ENCODE measurements around the gene ARFRP1. TPM values are rescaled to one million over a fixed set of nuclear protein-coding genes. Genes with fewer than 3 reads are reported as not detected.

ARFRP1 gene
- total and polyA plus RNA-seq, 2 donors (not counting 1 experiment from before 2014, with no cell fraction given) = 41.0 to 75.5 TPM

GRCh38 chr20:63659370-63659769 is 48.4 kb downstream of the ARFRP1 start:
- peaks cover 0 to 19% (median 6%) of the 10 kb centered on the region in 4 experiments for H3K27me3 ChIP-seq (replicated peaks in 1 of 4; ENCODE audit: control extremely low read depth in 1 of 4, control insufficient read depth in 3 of 4, insufficient read depth in 4 of 4, low read length in 3 of 4)
- H3K79me2 ChIP-seq (ENCODE audit: control insufficient read depth, insufficient read depth, low read length) = peaks cover 11% of the 10 kb centered on the region
- peaks cover 16% of the 10 kb centered on the region for H3K4me1 Mint-ChIP-seq
- no peaks in the 10 kb centered on the region for H4K20me1 ChIP-seq (ENCODE audit: control insufficient read depth, insufficient read depth, low read length, poor library complexity, severe bottlenecking)
- H3K27ac Mint-ChIP-seq = no peak overlapping the region
- no peak overlapping the region for H3K27ac ChIP-seq (ENCODE audit: low read length in 2 of 2)
- intact Hi-C loops (cut with micrococcal nuclease) = loop anchor here (2.0 to 5.0 kb wide), 2 partner anchors 77 to 403 kb away; partner anchors contain the start of genes LIME1 and TCEA2
- POLR2A ChIA-PET = interaction anchor here (1.6 kb wide), 1 partner anchor 321 kb away, joined by 4 read pairs; the partner anchor contains the start of gene PRPF6
- no peak overlapping the region for H2AFZ ChIP-seq (ENCODE audit: insufficient read depth, low read depth, low read length, poor library complexity, severe bottlenecking)
- 78% methylated on average over 8 of the region's 13 CpGs for WGBS (ENCODE audit: insufficient coverage)
- peak overlapping the region; percentile 98 for H3K4me3 Mint-ChIP-seq
- TF ChIP-seq CTCF (IDR thresholded peaks at IDR 0.05) = no peak
- TF ChIP-seq EZH2 (IDR thresholded peaks at IDR 0.05; ENCODE audit: borderline replicate concordance, insufficient read depth, low read depth, low read length, poor library complexity, severe bottlenecking) = no peak
- peaks cover 12 to 25% of the 10 kb centered on the region in 2 donors for H3K4me1 ChIP-seq (ENCODE audit: control insufficient read depth in 2 of 2, insufficient read depth in 2 of 2, low read length in 2 of 2)
- CTCF ChIA-PET = interaction anchor here (2.4 kb wide), 1 partner anchor 121 kb away, joined by 17 read pairs; the partner anchor contains the start of gene PTK6
- peak overlapping the region; percentile 95 for H3K4me2 ChIP-seq (replicated peaks; ENCODE audit: low read depth, low read length, poor library complexity, severe bottlenecking)
- peaks cover 0 to 15% of the 10 kb centered on the region in 2 experiments for H3K36me3 ChIP-seq (replicated peaks in 1 of 2; ENCODE audit: control extremely low read depth in 1 of 2, control insufficient read depth in 1 of 2, extremely low read depth in 1 of 2, insufficient read depth in 2 of 2, low read length in 1 of 2)
- no peak overlapping the region for H3K9ac ChIP-seq (ENCODE audit: low read length)
- H3K9me3 Mint-ChIP-seq (ENCODE audit: insufficient read depth) = no peaks in the 10 kb centered on the region
- ATAC-seq (ENCODE audit: low read depth) = no peak
- H3K9me3 ChIP-seq (ENCODE audit: control extremely low read depth in 1 of 3, control insufficient read depth in 2 of 3, insufficient read depth in 1 of 3, low read length in 2 of 3) = peaks cover 0 to under 1% (median 0%) of the 10 kb centered on the region in 3 donors
- DNase-seq = no peak
- H3K27me3 Mint-ChIP-seq = no peaks in the 10 kb centered on the region
- no peak overlapping the region for H3K4me3 ChIP-seq (ENCODE audit: control extremely low read depth in 1 of 5, extremely low read depth in 1 of 5, insufficient read depth in 1 of 5, low read depth in 2 of 5, low read length in 4 of 5)

- H3K4me3 ChIP-seq (ENCODE audit: control extremely low read depth in 1 of 5, extremely low read depth in 1 of 5, insufficient read depth in 1 of 5, low read depth in 2 of 5, low read length in 4 of 5) = peak overlapping the region; percentile 51 to 94 (median 84)
- WGBS (ENCODE audit: insufficient coverage) = 4% methylated on average over 25 of the region's 25 CpGs
- H3K79me2 ChIP-seq (ENCODE audit: control insufficient read depth, insufficient read depth, low read length) = peaks cover 10% of the 10 kb centered on the region
- ATAC-seq (ENCODE audit: low read depth) = no peak
- peak overlapping the region; percentile 96 for H3K27ac Mint-ChIP-seq
- peaks cover 0 to 15% of the 10 kb centered on the region in 2 experiments for H3K36me3 ChIP-seq (replicated peaks in 1 of 2; ENCODE audit: control extremely low read depth in 1 of 2, control insufficient read depth in 1 of 2, extremely low read depth in 1 of 2, insufficient read depth in 2 of 2, low read length in 1 of 2)
- TF ChIP-seq EZH2 (IDR thresholded peaks at IDR 0.05; ENCODE audit: borderline replicate concordance, insufficient read depth, low read depth, low read length, poor library complexity, severe bottlenecking) (no peak), CTCF (IDR thresholded peaks at IDR 0.05) (no peak)
- H3K27ac ChIP-seq (ENCODE audit: low read length in 2 of 2) = peak overlapping the region in 1 of 2 donors; percentile 47
- peak overlapping the region; percentile 98 for H3K4me3 Mint-ChIP-seq
- no peaks in the 10 kb centered on the region for H4K20me1 ChIP-seq (ENCODE audit: control insufficient read depth, insufficient read depth, low read length, poor library complexity, severe bottlenecking)
- peak overlapping the region; percentile 100 for H2AFZ ChIP-seq (ENCODE audit: insufficient read depth, low read depth, low read length, poor library complexity, severe bottlenecking)
- H3K4me1 Mint-ChIP-seq = peaks cover 20% of the 10 kb centered on the region
- H3K4me1 ChIP-seq (ENCODE audit: control insufficient read depth in 2 of 2, insufficient read depth in 2 of 2, low read length in 2 of 2) = peaks cover 17 to 31% of the 10 kb centered on the region in 2 donors
- intact Hi-C loops (cut with micrococcal nuclease) = loop anchor here (1.0 to 5.0 kb wide), 8 partner anchors 16 to 404 kb away; partner anchors contain the start of genes ARFRP1, GMEB2, LIME1 and PPDPF
- peak overlapping the region; percentile 81 for H3K9ac ChIP-seq (ENCODE audit: low read length)
- peak overlapping the region; percentile 95 for H3K4me2 ChIP-seq (replicated peaks; ENCODE audit: low read depth, low read length, poor library complexity, severe bottlenecking)
- peaks cover 0 to 4% (median 0%) of the 10 kb centered on the region in 3 donors for H3K9me3 ChIP-seq (ENCODE audit: control extremely low read depth in 1 of 3, control insufficient read depth in 2 of 3, insufficient read depth in 1 of 3, low read length in 2 of 3)
- H3K9me3 Mint-ChIP-seq (ENCODE audit: insufficient read depth) = no peaks in the 10 kb centered on the region
- ChIA-PET CTCF (interaction anchor here (1.0 to 2.4 kb wide), 9 partner anchors 17 to 315 kb away, joined by 3 to 17 read pairs (median 3); partner anchors contain the start of genes ARFRP1, GMEB2, PTK6 and ZGPAT), POLR2A (interaction anchor here (0.6 to 2.1 kb wide), 12 partner anchors 15 to 419 kb away, joined by 3 to 19 read pairs (median 4); partner anchors contain the start of genes ARFRP1, GMEB2, PRPF6 and PTK6)
- H3K27me3 ChIP-seq (replicated peaks in 1 of 4; ENCODE audit: control extremely low read depth in 1 of 4, control insufficient read depth in 3 of 4, insufficient read depth in 4 of 4, low read length in 3 of 4) = peaks cover 0 to 25% (median 8%) of the 10 kb centered on the region in 4 experiments
- DNase-seq = no peak
- no peaks in the 10 kb centered on the region for H3K27me3 Mint-ChIP-seq
These were observed 49.0 kb downstream of the ARFRP1 start for GRCh38 chr20:63658749-63659187.
